Lower leg skin (tissue), 4 donors: ENCODE data around the gene FN1. TPM values are rescaled to one million over a fixed set of nuclear protein-coding genes. Genes with fewer than 3 reads are reported as not detected.

Experiments used
- DNase-seq, 2 donors: peaks; one replicate each; pipeline ENCODE4 v3.0.0-alpha.2; 2019; ENCODE audit warnings: low spot score in 2 of 2
- H3K4me3 ChIP-seq: fragments of 200-600 bp; sonication (generic); 2 replicates; pipeline ENCODE4 v1.5.1; 2017; ENCODE audit warnings: mild to moderate bottlenecking, low read depth; ENCODE audit not compliant: poor library complexity, severe bottlenecking
- CTCF ChIP-seq, 3 donors: fragments of 450-650 bp; IDR thresholded peaks; one replicate each; pipeline ENCODE4 v1.5.1; 2016; ENCODE audit warnings: antibody characterized with exemption in 3 of 3, mild to moderate bottlenecking in 3 of 3, moderate library complexity in 2 of 3
- POLR2A ChIP-seq, 2 donors: fragments of 450-650 bp; IDR thresholded peaks; one replicate each; pipeline ENCODE4 v1.6.1; 2016 to 2017; ENCODE audit warnings: antibody characterized with exemption in 2 of 2, mild to moderate bottlenecking in 1 of 2, moderate library complexity in 1 of 2
- WGBS, 2 donors: methylation state at CpG; one replicate each; pipeline ENCODE4 v1.1.5; 2018; 5-methylcytosine and 5-hydroxymethylcytosine counted together
- intact Hi-C: fragments of 100-400 bp; cut with DNase I; formaldehyde crosslinking; loops from one replicate; pipeline ENCODE4 v1.15.0; 2023; ENCODE audit warnings: low total_unique reads
- total RNA-seq, 4 donors: library from RNA; depleted of rRNA; stranded (reverse); fragments of >200 nt; gene quantifications; one replicate each; pipeline ENCODE4 v1.1.0, GENCODE V29; 2016

The FN1 gene
- total RNA-seq, 4 donors from 2014 or later: 38.2 to 149 (median 52.8) TPM

GRCh38 chr2:215439980-215440512 lies 4.2 kb upstream of the FN1 start:
- DNase-seq: no peak
- TF ChIP-seq POLR2A (IDR thresholded peaks at IDR 0.05) (no peak), CTCF (IDR thresholded peaks at IDR 0.05) (no peak)
- intact Hi-C loops: no loop called here
- 64 to 65% methylated on average over 5 of the region's 5 CpGs for WGBS, 2 donors
- no peak overlapping the region for H3K4me3 ChIP-seq

GRCh38 chr2:215439404-215439803 lies 3.5 kb upstream of the FN1 start:
- no peak for DNase-seq
- intact Hi-C loops: no loop called here
- no peak for TF ChIP-seq POLR2A (IDR thresholded peaks at IDR 0.05)
- no peak for TF ChIP-seq CTCF (IDR thresholded peaks at IDR 0.05)
- H3K4me3 ChIP-seq: no peak overlapping the region
- 77 to 96% methylated on average over 2 of the region's 2 CpGs for WGBS, 2 donors

GRCh38 chr2:215437614-215438013 lies 1.7 kb upstream of the FN1 start:
- H3K4me3 ChIP-seq: no peak overlapping the region
- 75 to 76% methylated on average over 2 of the region's 2 CpGs for WGBS, 2 donors
- no peak for TF ChIP-seq POLR2A (IDR thresholded peaks at IDR 0.05)
- TF ChIP-seq CTCF (IDR thresholded peaks at IDR 0.05): no peak
- DNase-seq: no peak
- intact Hi-C loops: no loop called here

GRCh38 chr2:215436705-215437565 lies 1.1 kb upstream of the FN1 start:
- TF ChIP-seq POLR2A (IDR thresholded peaks at IDR 0.05) (no peak), CTCF (IDR thresholded peaks at IDR 0.05) (no peak)
- intact Hi-C loops: no loop called here
- DNase-seq: peak in 1 of 2 donors; percentile 32
- 10 to 11% methylated on average over 22 of the region's 22 CpGs for WGBS, 2 donors
- peak overlapping the region; percentile 36 for H3K4me3 ChIP-seq

- 4 to 5% methylated on average over 28 to 30 of the region's 31 CpGs for WGBS, 2 donors
- peak overlapping the region; percentile 48 for H3K4me3 ChIP-seq
- intact Hi-C loops: no loop called here
- TF ChIP-seq POLR2A (IDR thresholded peaks at IDR 0.05) (no peak), CTCF (IDR thresholded peaks at IDR 0.05) (no peak)
- DNase-seq: no peak
These were observed 493 bp downstream of the FN1 start for GRCh38 chr2:215435280-215435869.
